ENCODE data around the gene TIMM44. TPM values are rescaled to one million over a fixed set of nuclear protein-coding genes. Genes with fewer than 3 reads are reported as not detected.

The TIMM44 gene
- total and polyA plus RNA-seq, 3 donors from 2014 or later: 33.8 to 71.2 (median 68.0) TPM

DNA sequence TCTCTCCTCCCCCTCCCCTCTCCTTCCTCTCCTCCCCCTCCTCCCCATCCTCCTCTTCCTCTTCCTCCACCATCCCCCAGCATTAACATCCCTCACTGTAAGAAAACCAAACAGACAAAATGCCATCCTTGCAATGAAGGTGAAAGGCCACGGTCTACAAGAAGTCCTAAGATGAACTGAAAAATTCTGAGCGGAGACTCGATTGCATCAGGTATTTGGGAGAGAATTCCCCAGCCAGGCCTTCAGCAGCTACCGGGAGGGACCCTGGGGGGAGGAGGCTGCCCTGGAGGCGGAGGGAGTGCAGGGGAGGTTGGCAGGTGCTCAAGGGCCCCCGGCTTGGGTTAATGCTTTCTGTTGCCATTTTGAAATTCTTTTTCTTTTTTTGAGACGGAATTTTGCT is 10.1 kb upstream of the TIMM44 start:
- Histone ChIP-seq H3K27ac (no peak overlapping the region), H3K4me1 (no peaks in the 10 kb centered on the region), H3K36me3 (ENCODE audit: low read depth, missing control alignments) (no peaks in the 10 kb centered on the region), H3K27me3 (no peaks in the 10 kb centered on the region), H3K4me3 (no peak overlapping the region), H3K9me3 (no peaks in the 10 kb centered on the region)
- TF ChIP-seq, protein P1, sequence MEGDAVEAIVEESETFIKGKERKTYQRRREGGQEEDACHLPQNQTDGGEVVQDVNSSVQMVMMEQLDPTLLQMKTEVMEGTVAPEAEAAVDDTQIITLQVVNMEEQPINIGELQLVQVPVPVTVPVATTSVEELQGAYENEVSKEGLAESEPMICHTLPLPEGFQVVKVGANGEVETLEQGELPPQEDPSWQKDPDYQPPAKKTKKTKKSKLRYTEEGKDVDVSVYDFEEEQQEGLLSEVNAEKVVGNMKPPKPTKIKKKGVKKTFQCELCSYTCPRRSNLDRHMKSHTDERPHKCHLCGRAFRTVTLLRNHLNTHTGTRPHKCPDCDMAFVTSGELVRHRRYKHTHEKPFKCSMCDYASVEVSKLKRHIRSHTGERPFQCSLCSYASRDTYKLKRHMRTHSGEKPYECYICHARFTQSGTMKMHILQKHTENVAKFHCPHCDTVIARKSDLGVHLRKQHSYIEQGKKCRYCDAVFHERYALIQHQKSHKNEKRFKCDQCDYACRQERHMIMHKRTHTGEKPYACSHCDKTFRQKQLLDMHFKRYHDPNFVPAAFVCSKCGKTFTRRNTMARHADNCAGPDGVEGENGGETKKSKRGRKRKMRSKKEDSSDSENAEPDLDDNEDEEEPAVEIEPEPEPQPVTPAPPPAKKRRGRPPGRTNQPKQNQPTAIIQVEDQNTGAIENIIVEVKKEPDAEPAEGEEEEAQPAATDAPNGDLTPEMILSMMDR (IDR thresholded peaks at IDR 0.05): no peak
- TF ChIP-seq POLR2A (IDR thresholded peaks at IDR 0.05): no peak
- intact Hi-C loops (cut with DNase I; ENCODE audit: low total_unique reads): no loop called here
- DNase-seq: no peak
- WGBS, 2 donors: 65 to 68% methylated on average over 7 of the region's 7 CpGs

DNA sequence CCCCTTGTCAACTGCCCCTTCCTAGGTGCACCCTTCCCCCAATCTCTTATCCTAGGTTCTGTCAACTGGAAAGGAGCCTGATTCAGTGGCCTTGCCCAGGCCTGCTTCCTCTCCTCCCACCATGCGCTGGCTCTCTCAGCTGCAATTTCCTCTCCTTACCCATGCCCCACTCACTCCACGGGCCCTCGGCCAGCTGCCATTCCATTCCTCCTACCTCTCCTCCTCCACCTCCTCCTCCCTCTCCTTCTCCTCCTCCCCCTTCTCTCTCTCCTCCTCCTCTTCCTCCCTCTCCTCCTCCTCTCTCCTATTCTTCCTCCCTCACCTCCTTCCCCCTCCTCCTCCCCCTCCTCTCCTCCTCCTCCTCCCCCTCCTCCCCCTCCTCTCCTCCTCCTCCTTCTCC is 9.6 kb upstream of the TIMM44 start:
- Histone ChIP-seq H3K9me3 (no peaks in the 10 kb centered on the region), H3K4me1 (no peaks in the 10 kb centered on the region), H3K27me3 (no peaks in the 10 kb centered on the region), H3K36me3 (ENCODE audit: low read depth, missing control alignments) (no peaks in the 10 kb centered on the region), H3K4me3 (no peak overlapping the region), H3K27ac (no peak overlapping the region)
- no peak for DNase-seq
- 34 to 41% methylated on average over 3 of the region's 3 CpGs for WGBS, 2 donors
- intact Hi-C loops (cut with DNase I; ENCODE audit: low total_unique reads): no loop called here
- TF ChIP-seq, protein P1 (IDR thresholded peaks at IDR 0.05): no peak
- no peak for TF ChIP-seq POLR2A (IDR thresholded peaks at IDR 0.05)

DNA sequence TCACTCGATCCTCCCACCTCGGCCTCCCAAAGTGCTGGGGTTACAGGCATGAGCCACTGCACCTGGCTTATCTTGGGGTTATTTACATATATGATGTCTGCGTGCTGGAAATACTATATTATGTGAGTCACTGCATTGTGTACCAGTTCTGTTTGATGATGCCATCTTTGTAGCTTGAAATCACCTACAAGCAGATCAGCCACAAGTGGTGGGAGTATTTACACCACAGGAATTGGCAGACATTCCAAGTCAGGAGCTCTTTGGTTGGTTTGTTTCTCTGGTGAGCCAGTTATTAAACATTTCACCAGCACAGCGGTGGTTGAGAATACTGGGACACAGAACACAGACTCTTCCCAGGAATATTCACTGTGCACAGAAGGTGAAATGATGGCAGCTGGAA is 4.5 kb upstream of the TIMM44 start:
- H3K4me3 ChIP-seq: no peak overlapping the region
- H3K9me3 ChIP-seq: no peaks in the 10 kb centered on the region
- DNase-seq: no peak
- 93 to 97% methylated on average over 4 of the region's 4 CpGs for WGBS, 2 donors
- no peaks in the 10 kb centered on the region for H3K36me3 ChIP-seq (ENCODE audit: low read depth, missing control alignments)
- no peaks in the 10 kb centered on the region for H3K27me3 ChIP-seq
- no peaks in the 10 kb centered on the region for H3K4me1 ChIP-seq
- TF ChIP-seq POLR2A (IDR thresholded peaks at IDR 0.05): no peak
- TF ChIP-seq, protein P1 (IDR thresholded peaks at IDR 0.05): no peak
- intact Hi-C loops (cut with DNase I; ENCODE audit: low total_unique reads): loop anchor here (10.0 kb wide), 1 partner anchor 307 kb away; no protein-coding TSS in a partner anchor
- H3K27ac ChIP-seq: no peak overlapping the region

DNA sequence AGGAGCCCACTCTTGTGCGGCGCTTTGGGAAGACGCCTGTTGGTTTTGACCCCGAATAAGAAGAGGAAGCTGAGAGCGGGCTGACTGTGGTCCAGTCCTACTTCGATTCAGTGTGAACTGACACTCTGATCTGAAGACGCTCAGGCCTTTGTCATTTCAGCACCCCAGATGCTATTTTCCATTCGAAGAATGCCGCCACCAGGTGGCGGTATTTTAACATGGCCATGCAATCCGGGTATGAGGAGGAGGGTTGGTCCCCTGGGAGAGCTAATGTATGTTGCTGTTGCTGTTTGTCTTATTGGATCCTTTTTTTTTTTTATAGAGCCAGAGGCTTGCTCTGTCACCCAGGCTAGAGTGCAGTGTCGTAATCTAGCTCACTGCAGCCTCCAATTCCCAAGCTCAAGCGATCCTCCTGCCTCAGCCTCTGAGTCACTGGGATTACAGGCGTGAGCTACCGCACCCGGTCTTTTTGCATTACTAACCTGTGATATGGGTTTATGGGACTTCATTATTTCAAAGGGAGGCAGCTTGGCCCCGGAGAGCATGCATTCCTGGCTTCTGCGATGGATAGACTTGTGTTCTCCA is 803 bp upstream of the TIMM44 start:
- intact Hi-C loops (cut with DNase I; ENCODE audit: low total_unique reads): loop anchor here (10.0 kb wide), 1 partner anchor 311 kb away; no protein-coding TSS in a partner anchor
- TF ChIP-seq, protein P1 (IDR thresholded peaks at IDR 0.05): peak; percentile 81 to 94 (median 92)
- no peak for TF ChIP-seq POLR2A (IDR thresholded peaks at IDR 0.05)
- Histone ChIP-seq H3K4me3 (peak overlapping the region; percentile 77 to 82), H3K9me3 (no peaks in the 10 kb centered on the region), H3K27ac (peak overlapping the region in 1 of 2 donors; percentile 94), H3K36me3 (ENCODE audit: low read depth, missing control alignments) (no peaks in the 10 kb centered on the region), H3K4me1 (peaks cover 7% of the 10 kb centered on the region), H3K27me3 (no peaks in the 10 kb centered on the region)
- peak; percentile 95 for DNase-seq
- WGBS, 2 donors: 25 to 26% methylated on average over 18 of the region's 18 CpGs

DNA sequence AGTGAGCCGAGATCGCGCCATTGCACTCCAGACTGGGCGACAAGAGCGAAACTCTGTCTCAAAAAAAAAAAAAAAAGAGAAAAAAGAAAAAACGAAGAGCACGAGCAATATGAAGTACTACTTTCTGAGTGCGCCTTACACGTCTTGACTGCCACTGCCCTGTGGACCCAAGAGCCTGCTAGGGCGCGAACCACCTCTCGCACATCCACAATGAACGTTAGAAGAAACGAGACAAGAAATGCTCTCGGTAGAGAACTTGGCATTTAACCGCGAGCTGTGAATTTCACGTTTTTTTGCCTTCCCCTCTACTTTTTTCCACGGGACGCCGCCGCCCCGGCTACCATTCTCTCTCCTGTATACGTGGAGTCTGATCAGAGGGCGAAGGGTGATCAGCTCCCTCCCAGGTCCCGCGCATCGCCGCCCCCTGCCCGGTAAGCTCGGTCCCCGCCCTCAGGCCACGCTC is 454 bp downstream of the TIMM44 start:
- 2 to 4% methylated on average over 25 to 33 of the region's 33 CpGs for WGBS, 2 donors
- intact Hi-C loops (cut with DNase I; ENCODE audit: low total_unique reads): loop anchor here (10.0 kb wide), 1 partner anchor 312 kb away; no protein-coding TSS in a partner anchor
- no peaks in the 10 kb centered on the region for H3K9me3 ChIP-seq
- TF ChIP-seq POLR2A (IDR thresholded peaks at IDR 0.05): no peak
- TF ChIP-seq, protein P1 (IDR thresholded peaks at IDR 0.05): no peak
- H3K27ac ChIP-seq: peak overlapping the region; percentile 87 to 94
- DNase-seq: no peak
- H3K36me3 ChIP-seq (ENCODE audit: low read depth, missing control alignments): no peaks in the 10 kb centered on the region
- H3K4me3 ChIP-seq: peak overlapping the region; percentile 77 to 82
- peaks cover 7% of the 10 kb centered on the region for H3K4me1 ChIP-seq
- H3K27me3 ChIP-seq: no peaks in the 10 kb centered on the region

Measured in testis (tissue), 3 donors.